HCT116 (cell line): ENCODE results near the gene DNAJC19. TPM values are rescaled to one million over a fixed set of nuclear protein-coding genes. Genes with fewer than 3 reads are reported as not detected.

Experiments
- ATAC-seq: fragments of 200-7000 bp; cut with Tn5 transposase; 2 replicates; pipeline ENCODE4 v1.9.1; 2020; ENCODE audit warnings: mild to moderate bottlenecking, moderate library complexity
- BruUV-seq: library from RNA; stranded (reverse); fragments of 400-500 nt; replicated peaks from 2 replicates; lab custom pipeline; 2021; lab: Mats Ljungman, UMichigan
- CTCF ChIA-PET: fragments of 300-600 bp; sonication (Branson Sonifier 250); formaldehyde crosslinking; loops from one replicate; lab custom pipeline; 2021; ENCODE audit warnings: antibody characterized with exemption; lab: Charles Lee
- POLR2A ChIA-PET: fragments of 300-600, 350-600 bp; sonication (Branson Sonifier 250); formaldehyde crosslinking; loops from one replicate; lab custom pipeline; 2021; ENCODE audit warnings: antibody characterized with exemption; lab: Charles Lee
- RAD21 ChIA-PET, 2 experiments: fragments of 300-600 bp; sonication (Branson Sonifier 250); formaldehyde crosslinking; loops; one replicate each; lab custom pipeline; 2023; ENCODE audit warnings: low total read pairs in 2 of 2; ENCODE audit not compliant: uncharacterized antibody in 2 of 2, unreplicated experiment in 2 of 2, low non-redundant PET in 1 of 2; lab: Charles Lee
- DNase-seq: peaks from one replicate; pipeline ENCODE4 v3.0.0-alpha.2; 2010; ENCODE audit warnings: low read depth, low spot score
- H2AFZ ChIP-seq: fragments of 200-600 bp; shearing (Covaris generic), sonication (generic); 2 replicates; pipeline ENCODE4 v1.6.1; 2017; ENCODE audit warnings: low read depth, mixed run types, mixed read lengths, antibody characterized with exemption, low read length; ENCODE audit not compliant: poor library complexity, severe bottlenecking
- H3K27ac ChIP-seq: 2 replicates; pipeline ENCODE4 v1.5.1; 2012; ENCODE audit warnings: low read depth, low read length
- H3K27me3 ChIP-seq: fragments of 200-600 bp; sonication (generic); 2 replicates; pipeline ENCODE4 v1.6.1; 2016; ENCODE audit warnings: mixed run types, low read length, mixed read lengths; ENCODE audit not compliant: insufficient read depth
- H3K36me3 ChIP-seq, 2 experiments: fragments of 200-500 bp in 1 of 2; fragments of 200-600 bp in 1 of 2; sonication (Bioruptor generic) in 1 of 2; sonication (generic) in 1 of 2; 2 replicates each; pipeline versions ENCODE4 v1.5.1 to v1.6.1; 2014 to 2016; ENCODE audit warnings: low read length in 2 of 2, inconsistent platforms in 1 of 2, mixed read lengths in 1 of 2, mixed run types in 1 of 2; ENCODE audit not compliant: insufficient read depth in 2 of 2, control insufficient read depth in 1 of 2
- H3K4me1 ChIP-seq, 2 experiments: fragments of 200-600 bp in 1 of 2; sonication (generic) in 1 of 2; 2 replicates each; pipeline versions ENCODE4 v1.5.1 to v1.6.1; 2012 to 2017; ENCODE audit warnings: low read length in 2 of 2, inconsistent platforms in 1 of 2, mild to moderate bottlenecking in 1 of 2, mixed read lengths in 1 of 2, mixed run types in 1 of 2, moderate library complexity in 1 of 2; ENCODE audit not compliant: insufficient read depth in 2 of 2, control insufficient read depth in 1 of 2
- H3K4me2 ChIP-seq: fragments of 200-600 bp; sonication (generic); 2 replicates; pipeline ENCODE4 v1.6.1; 2017; ENCODE audit warnings: mixed run types, low read length, mixed read lengths
- H3K4me3 ChIP-seq, 2 experiments: fragments of 200-600 bp in 1 of 2; sonication (generic) in 1 of 2; replicated peaks in 1 of 2; 2 replicates each; pipeline ENCODE4 v1.5.1; 2011 to 2016; ENCODE audit warnings: low read length in 2 of 2, control low read depth in 1 of 2, low read depth in 1 of 2, mild to moderate bottlenecking in 1 of 2, mixed read lengths in 1 of 2, mixed run types in 1 of 2
- H3K79me2 ChIP-seq: fragments of 200-600 bp; sonication (generic); 2 replicates; pipeline ENCODE4 v1.6.1; 2017; ENCODE audit warnings: mild to moderate bottlenecking, mixed run types, low read length, moderate library complexity, mixed read lengths; ENCODE audit not compliant: insufficient read depth
- H3K9ac ChIP-seq: fragments of 200-600 bp; sonication (generic); 2 replicates; pipeline ENCODE4 v1.6.1; 2016; ENCODE audit warnings: low read length, mixed read lengths
- H3K9me2 ChIP-seq: fragments of 200-600 bp; sonication (generic), shearing (Covaris generic); 2 replicates; pipeline ENCODE4 v1.6.1; 2017; ENCODE audit warnings: mixed run types, mild to moderate bottlenecking, moderate library complexity; ENCODE audit not compliant: insufficient read depth
- H3K9me3 ChIP-seq, 2 experiments: fragments of 200-500 bp in 1 of 2; fragments of 200-600 bp in 1 of 2; sonication (Bioruptor generic) in 1 of 2; sonication (generic) in 1 of 2; 2 replicates each; pipeline ENCODE4 v1.6.1; 2014 to 2017; ENCODE audit warnings: low read length in 2 of 2, mixed read lengths in 2 of 2, inconsistent platforms in 1 of 2, low read depth in 1 of 2, mild to moderate bottlenecking in 1 of 2, mixed run types in 1 of 2, moderate library complexity in 1 of 2; ENCODE audit not compliant: control insufficient read depth in 1 of 2, insufficient read depth in 1 of 2
- H4K20me1 ChIP-seq: fragments of 200-600 bp; sonication (generic), shearing (Covaris generic); 2 replicates; pipeline ENCODE4 v1.6.1; 2017; ENCODE audit warnings: mixed run types, mild to moderate bottlenecking, moderate library complexity; ENCODE audit not compliant: insufficient read depth
- ATF3 ChIP-seq: IDR thresholded peaks from 2 replicates; pipeline ENCODE4 v1.6.1; 2012
- ELF1 ChIP-seq: IDR thresholded peaks from 2 replicates; pipeline ENCODE4 v1.6.1; 2012; ENCODE audit warnings: low read depth, borderline replicate concordance
- EZH2 ChIP-seq: fragments of 200-600 bp; sonication (generic); IDR thresholded peaks from 2 replicates; pipeline ENCODE4 v1.6.1; 2017; ENCODE audit warnings: antibody characterized with exemption, mixed run types
- EZH2phosphoT487 ChIP-seq: fragments of 200-600 bp; IDR thresholded peaks from 2 replicates; pipeline ENCODE4 v1.6.1; 2018; ENCODE audit warnings: antibody characterized with exemption, borderline replicate concordance
- FOSL1 ChIP-seq: IDR thresholded peaks from 2 replicates; pipeline ENCODE4 v1.6.1; 2012; ENCODE audit warnings: low read depth
- JUND ChIP-seq: IDR thresholded peaks from 2 replicates; pipeline ENCODE4 v1.6.1; 2012
- MAX ChIP-seq: IDR thresholded peaks from 2 replicates; pipeline ENCODE4 v1.6.1; 2012
- POLR2AphosphoS5 ChIP-seq: IDR thresholded peaks from 2 replicates; pipeline ENCODE4 v1.6.1; 2011; ENCODE audit warnings: mild to moderate bottlenecking, low read depth, low read length, moderate library complexity
- RAD21 ChIP-seq: IDR thresholded peaks from 2 replicates; pipeline ENCODE4 v1.6.1; 2012; ENCODE audit warnings: low read depth, mild to moderate bottlenecking
- SIN3A ChIP-seq: IDR thresholded peaks from 2 replicates; pipeline ENCODE4 v1.6.1; 2012; ENCODE audit warnings: low read depth
- SP1 ChIP-seq: IDR thresholded peaks from 2 replicates; pipeline ENCODE4 v1.6.1; 2012; ENCODE audit warnings: low read depth
- SRF ChIP-seq: IDR thresholded peaks from 2 replicates; pipeline ENCODE4 v1.6.1; 2012; ENCODE audit warnings: low read depth
- TCF7L2 ChIP-seq: IDR thresholded peaks from 2 replicates; pipeline ENCODE4 v1.7.0; 2011; ENCODE audit warnings: borderline replicate concordance, inconsistent platforms; ENCODE audit not compliant: insufficient read depth, insufficient read length; ENCODE audit errors: extremely low read depth
- YY1 ChIP-seq: IDR thresholded peaks from 2 replicates; pipeline ENCODE4 v1.6.1; 2011; ENCODE audit warnings: low read length, low read depth, moderate library complexity, mild to moderate bottlenecking; ENCODE audit not compliant: insufficient replicate concordance; ENCODE audit errors: extremely low read depth
- ZBTB33 ChIP-seq: IDR thresholded peaks from 2 replicates; pipeline ENCODE4 v1.6.1; 2011; ENCODE audit warnings: mild to moderate bottlenecking, low read length, moderate library complexity; ENCODE audit not compliant: insufficient replicate concordance; ENCODE audit errors: extremely low read depth
- ZFX ChIP-seq: fragments of 450-650 bp; IDR thresholded peaks from 2 replicates; pipeline ENCODE4 v1.6.1; 2017
- intact Hi-C: fragments of 100-400 bp; cut with micrococcal nuclease; formaldehyde crosslinking; loops from 2 replicates; pipeline ENCODE4 v1.10.0; 2022
- total RNA-seq: library from RNA; stranded (reverse); gene quantifications from one replicate; pipeline ENCODE4 v1.2.1, GENCODE V29; 2021; ENCODE audit not compliant: unreplicated experiment

Gene DNAJC19
- total RNA-seq, 1 experiment from 2014 or later, result 61.2 TPM

GRCh38 chr3:180961087-180961486 lies 28.4 kb downstream of the DNAJC19 start:
- Histone ChIP-seq H4K20me1 (peaks cover 6% of the 10 kb centered on the region), H3K36me3 (peaks cover 56 to 59% of the 10 kb centered on the region in 2 experiments), H3K9me2 (no peaks in the 10 kb centered on the region), H3K9me3 (no peaks in the 10 kb centered on the region), H3K27me3 (no peaks in the 10 kb centered on the region), H3K27ac (no peak overlapping the region), H3K4me2 (no peak overlapping the region), H3K9ac (no peak overlapping the region), H3K79me2 (peaks cover 87% of the 10 kb centered on the region), H3K4me3 (no peak overlapping the region), H3K4me1 (no peaks in the 10 kb centered on the region), H2AFZ (no peak overlapping the region)
- ChIA-PET CTCF (interaction anchor here (0.7 kb wide), 1 partner anchor 11 kb away, joined by 3 read pairs; no protein-coding TSS in a partner anchor), RAD21 (no interaction called here), POLR2A (no interaction called here)
- DNase-seq (no peak), ATAC-seq (no peak)
- no TSS peak for BruUV-seq
- intact Hi-C loops, result no loop called here
- no peak for TF ChIP-seq SRF

- Histone ChIP-seq H3K36me3 (peaks cover 59 to 62% of the 10 kb centered on the region in 2 experiments), H2AFZ (no peak overlapping the region), H3K27ac (no peak overlapping the region), H3K9me2 (no peaks in the 10 kb centered on the region), H4K20me1 (peaks cover 10% of the 10 kb centered on the region), H3K4me2 (no peak overlapping the region), H3K9ac (no peak overlapping the region), H3K9me3 (no peaks in the 10 kb centered on the region), H3K4me3 (no peak overlapping the region), H3K4me1 (no peaks in the 10 kb centered on the region), H3K79me2 (peaks cover 89% of the 10 kb centered on the region), H3K27me3 (no peaks in the 10 kb centered on the region)
- TF ChIP-seq ZBTB33 (no peak), MAX (no peak), ELF1 (no peak), SP1 (no peak), POLR2AphosphoS5 (no peak), ATF3 (no peak), EZH2phosphoT487 (no peak), ZFX (no peak), YY1 (no peak), FOSL1 (no peak), TCF7L2 (no peak), EZH2 (no peak), JUND (no peak), SIN3A (no peak), RAD21 (no peak)
- ChIA-PET RAD21 (no interaction called here), POLR2A (no interaction called here), CTCF (no interaction called here)
- no TSS peak for BruUV-seq
- ATAC-seq, result no peak
- intact Hi-C loops, result no loop called here
- DNase-seq, result no peak
These were observed 29.8 kb downstream of the DNAJC19 start for GRCh38 chr3:180959691-180960090.
